NOMO-1 (cell line): ENCODE results near the gene ERG.
A peak's percentile ranks its signal among the peaks of the same experiment; 100 is the strongest.

Source experiments
- DNase-seq, 2 experiments: peaks; one replicate each; lab custom pipeline; 2025; ENCODE audit not compliant: unreplicated experiment in 2 of 2; lab: John Stamatoyannopoulos, UW

ERG gene

GRCh38 chr21:38476385-38476784 lies 21.9 kb downstream of the ERG start:
- peak; percentile 78 to 81 for DNase-seq

GRCh38 chr21:38475519-38475918 lies 22.8 kb downstream of the ERG start:
- DNase-seq, result no peak

- no peak for DNase-seq
Measured at GRCh38 chr21:38474796-38475195, 23.5 kb downstream of the ERG start.

GRCh38 chr21:38474124-38474523 lies 24.2 kb downstream of the ERG start:
- no peak for DNase-seq

GRCh38 chr21:38472412-38473108 lies 25.7 kb downstream of the ERG start:
- DNase-seq, result no peak

GRCh38 chr21:38471766-38472165 lies 26.5 kb downstream of the ERG start:
- no peak for DNase-seq

- DNase-seq, result peak; percentile 1 to 43
Measured at GRCh38 chr21:38470755-38471154, 27.5 kb downstream of the ERG start.

GRCh38 chr21:38469642-38470041 lies 28.6 kb downstream of the ERG start:
- DNase-seq, result no peak

GRCh38 chr21:38468989-38469388 lies 29.3 kb downstream of the ERG start:
- no peak for DNase-seq

- DNase-seq, result no peak
Measured at GRCh38 chr21:38467911-38468310, 30.4 kb downstream of the ERG start.

GRCh38 chr21:38467374-38467773 lies 30.9 kb downstream of the ERG start:
- DNase-seq, result peak; percentile 51 to 81

- DNase-seq, result no peak
Measured at GRCh38 chr21:38460171-38460742, 38.0 kb downstream of the ERG start.

GRCh38 chr21:38459490-38459889 lies 38.8 kb downstream of the ERG start:
- no peak for DNase-seq

- DNase-seq, result no peak
Measured at GRCh38 chr21:38455403-38455802, 42.9 kb downstream of the ERG start.

GRCh38 chr21:38454702-38455101 lies 43.6 kb downstream of the ERG start:
- no peak for DNase-seq

GRCh38 chr21:38454161-38454560 lies 44.1 kb downstream of the ERG start:
- DNase-seq, result no peak

GRCh38 chr21:38448671-38449385 lies 49.4 kb downstream of the ERG start:
- DNase-seq, result peak in 1 of 2 experiments; percentile 12

GRCh38 chr21:38447611-38448010 lies 50.7 kb downstream of the ERG start:
- no peak for DNase-seq

GRCh38 chr21:38444691-38445090 lies 53.6 kb downstream of the ERG start:
- DNase-seq, result no peak

GRCh38 chr21:38443110-38443509 lies 55.2 kb downstream of the ERG start:
- no peak for DNase-seq

GRCh38 chr21:38441153-38441552 lies 57.1 kb downstream of the ERG start:
- no peak for DNase-seq

- peak in 1 of 2 experiments; percentile 9 for DNase-seq
Measured at GRCh38 chr21:38440746-38441145, 57.5 kb downstream of the ERG start.
